ENCODE data around the gene UMODL1.
"Not testable (repeated sequence)": the region's sequence is repeated elsewhere in the genome, so short reads cannot be mapped to it uniquely, and the experiment has no call there.

Gene UMODL1

GRCh38 chr21:42171091-42172053 is 100.3 kb downstream of the UMODL1 start:
- DNase-seq, result no peak

GRCh38 chr21:42172596-42173483 is 101.7 kb downstream of the UMODL1 start:
- no peak for DNase-seq

- no peak for DNase-seq
Measured at GRCh38 chr21:42174173-42174572, 103.1 kb downstream of the UMODL1 start.

GRCh38 chr21:42175110-42175710 is 104.1 kb downstream of the UMODL1 start:
- no peak for DNase-seq

DNA sequence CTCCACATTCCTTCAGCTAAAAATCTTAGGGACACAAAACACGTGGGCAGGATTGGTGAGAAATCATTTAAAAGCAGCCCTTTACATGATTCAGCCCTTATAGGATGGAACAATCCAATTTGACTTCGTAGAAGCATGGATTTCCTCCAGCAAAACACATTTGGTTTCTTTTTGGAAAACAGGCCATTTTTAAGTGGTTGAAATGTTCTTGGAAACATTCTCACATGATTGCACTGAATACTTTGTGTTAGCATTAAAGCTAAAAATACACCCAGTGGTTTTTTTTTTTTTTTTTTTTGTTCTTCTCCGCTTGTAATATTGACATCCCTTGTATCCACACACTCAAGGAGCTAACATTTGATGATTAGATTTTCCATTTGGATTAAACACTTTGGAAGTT is 105.7 kb downstream of the UMODL1 start:
- DNase-seq, result no peak

DNA sequence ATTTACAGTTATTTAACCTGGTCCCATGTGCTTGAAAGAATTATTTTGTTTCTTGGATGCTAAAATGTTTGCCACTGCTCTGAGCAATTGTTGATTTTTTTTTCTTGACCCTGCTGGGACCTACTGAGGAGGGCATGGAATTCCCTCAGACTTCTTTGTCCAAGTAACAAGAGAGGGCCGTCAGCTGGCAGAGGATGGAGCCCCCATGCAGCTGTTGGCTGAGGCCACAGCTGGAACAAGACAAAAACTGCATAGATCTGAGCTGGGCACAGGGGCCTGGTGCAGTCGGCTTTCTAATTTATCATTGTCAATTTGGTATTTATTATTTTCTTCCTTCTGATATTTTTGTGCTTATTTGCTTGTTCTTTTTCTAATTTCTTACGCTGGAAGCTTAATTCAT is 108.2 kb downstream of the UMODL1 start:
- no peak for DNase-seq

GRCh38 chr21:42180001-42180400 is 108.9 kb downstream of the UMODL1 start:
- DNase-seq, result not testable (repeated sequence)

DNA sequence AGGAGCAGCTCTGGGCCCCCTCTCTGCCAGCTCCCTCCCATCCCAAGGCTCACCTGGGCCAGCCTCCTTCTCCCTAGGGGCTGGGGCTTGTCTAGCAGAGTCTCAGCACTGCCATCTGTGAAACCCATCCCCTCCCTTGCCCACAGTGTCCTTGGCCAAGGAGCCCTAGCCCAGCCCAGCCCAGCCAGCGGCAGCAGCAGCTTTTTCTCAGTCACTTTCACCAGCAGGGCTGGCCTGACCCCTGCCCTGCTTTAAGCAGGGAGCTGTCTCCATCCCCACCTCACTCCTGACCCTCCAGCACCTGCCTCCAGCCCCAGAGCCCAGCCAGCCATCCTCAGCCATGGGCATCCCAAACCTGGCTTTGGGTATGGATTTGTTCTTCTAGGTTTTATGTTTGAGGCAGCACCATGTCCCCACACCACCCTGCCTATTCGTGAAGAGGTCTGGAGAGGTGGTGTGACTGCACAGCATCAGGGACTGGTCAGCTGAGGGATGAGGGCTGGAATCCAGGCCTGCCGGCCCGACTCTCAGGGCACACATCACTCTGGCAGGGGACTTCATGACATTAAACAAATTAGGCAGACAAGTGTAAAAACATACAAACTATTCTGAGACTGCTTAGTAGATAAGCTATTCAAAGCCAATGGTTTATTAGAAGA is 111.7 kb downstream of the UMODL1 start:
- DNase-seq, result no peak

GRCh38 chr21:42183374-42184266 is 112.5 kb downstream of the UMODL1 start:
- no peak for DNase-seq

- DNase-seq, result no peak
Measured at GRCh38 chr21:42186591-42186990, 115.5 kb downstream of the UMODL1 start.

DNA sequence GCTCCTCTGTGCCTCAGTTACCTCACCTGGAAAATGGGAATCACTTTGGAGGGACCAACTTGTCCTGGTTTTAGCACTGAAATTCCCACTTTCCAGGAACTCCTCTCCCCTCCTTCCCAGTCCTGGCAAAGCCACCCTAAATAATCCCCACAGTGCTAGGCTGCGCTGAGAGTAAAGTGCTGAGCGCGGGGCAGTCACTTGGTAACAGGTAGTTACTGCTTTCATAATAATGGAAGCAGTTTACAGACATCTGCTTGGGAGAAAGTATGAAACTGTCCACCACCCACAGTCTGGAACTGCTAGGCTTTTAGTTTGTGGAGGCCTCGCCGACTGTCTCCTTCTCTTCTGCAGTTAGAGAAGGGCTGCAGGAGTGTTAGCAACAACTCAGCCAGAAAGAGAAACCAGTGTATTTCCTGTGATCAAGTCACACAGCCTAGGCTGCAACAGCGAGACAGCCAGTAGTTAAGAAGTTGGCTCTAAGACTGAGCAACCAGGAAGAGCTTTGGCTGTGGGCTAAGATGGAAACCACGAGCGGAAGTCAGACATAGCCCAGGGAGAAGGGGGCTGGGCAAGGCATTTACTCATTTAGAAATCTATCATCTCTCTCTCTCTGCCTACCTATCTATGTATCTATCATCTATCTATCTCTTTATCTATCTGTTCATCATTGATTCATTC is 117.0 kb downstream of the UMODL1 start:
- peak; percentile 74 for DNase-seq

DNA sequence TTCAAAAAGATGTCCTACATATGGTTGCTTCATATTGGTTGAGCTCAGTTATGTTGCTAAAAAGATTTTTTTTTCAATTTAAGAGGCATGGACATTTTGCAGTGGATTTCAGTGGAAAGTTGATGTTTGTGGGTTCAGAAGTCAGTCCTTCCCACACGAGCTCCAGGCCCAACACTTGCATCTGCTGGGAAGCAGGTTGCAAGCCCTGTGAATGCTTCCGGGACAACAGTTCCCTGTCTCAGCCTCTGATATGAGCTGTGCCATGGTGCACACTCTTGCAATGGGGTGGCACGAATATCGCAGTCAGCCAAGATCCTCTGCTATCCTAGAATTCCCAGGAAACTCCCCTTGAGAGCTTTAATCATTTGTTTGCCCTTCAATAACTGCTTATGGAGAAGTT is 117.5 kb downstream of the UMODL1 start:
- no peak for DNase-seq

DNA sequence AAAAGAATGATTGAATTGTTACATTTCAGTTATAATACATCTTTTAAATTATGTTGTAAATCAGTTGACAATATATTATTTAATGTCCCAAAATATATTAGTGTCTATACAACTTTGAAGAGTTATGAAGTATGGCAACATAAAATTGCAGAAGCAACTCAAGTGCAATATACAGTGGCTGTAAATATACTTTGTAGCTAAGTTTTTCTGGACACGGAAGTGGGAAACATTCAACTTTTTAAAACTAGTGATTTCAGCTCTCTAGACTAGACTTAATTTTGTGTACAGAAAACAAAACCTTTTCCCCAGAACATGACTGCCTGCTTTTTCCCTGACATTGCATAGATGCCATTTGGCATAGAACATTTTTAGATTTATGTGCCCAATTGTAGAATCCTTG is 118.3 kb downstream of the UMODL1 start:
- no peak for DNase-seq

GRCh38 chr21:42189860-42190485 is 118.9 kb downstream of the UMODL1 start:
- no peak for DNase-seq

- no peak for DNase-seq
Measured at GRCh38 chr21:42190486-42190863, 119.4 kb downstream of the UMODL1 start.

DNA sequence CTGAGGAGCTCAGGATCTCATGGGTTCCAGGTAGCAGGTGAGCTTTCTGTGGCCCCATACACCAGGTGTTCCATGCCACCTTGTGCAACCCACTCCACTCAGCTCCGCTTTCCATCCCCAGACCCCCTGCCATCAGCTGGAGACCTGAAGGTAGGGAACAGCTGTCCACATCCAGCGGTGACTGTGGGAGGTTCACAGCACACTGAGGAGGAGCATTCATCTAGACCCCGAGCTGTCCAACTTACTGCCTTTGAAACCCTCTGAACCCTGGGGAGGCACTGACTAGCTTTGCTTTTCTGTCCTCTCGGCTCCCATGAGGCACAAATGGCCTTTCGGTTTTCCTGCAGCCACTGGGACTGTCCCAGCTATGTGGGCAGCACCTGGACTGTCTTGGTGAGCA is 119.9 kb downstream of the UMODL1 start:
- no peak for DNase-seq

DNA sequence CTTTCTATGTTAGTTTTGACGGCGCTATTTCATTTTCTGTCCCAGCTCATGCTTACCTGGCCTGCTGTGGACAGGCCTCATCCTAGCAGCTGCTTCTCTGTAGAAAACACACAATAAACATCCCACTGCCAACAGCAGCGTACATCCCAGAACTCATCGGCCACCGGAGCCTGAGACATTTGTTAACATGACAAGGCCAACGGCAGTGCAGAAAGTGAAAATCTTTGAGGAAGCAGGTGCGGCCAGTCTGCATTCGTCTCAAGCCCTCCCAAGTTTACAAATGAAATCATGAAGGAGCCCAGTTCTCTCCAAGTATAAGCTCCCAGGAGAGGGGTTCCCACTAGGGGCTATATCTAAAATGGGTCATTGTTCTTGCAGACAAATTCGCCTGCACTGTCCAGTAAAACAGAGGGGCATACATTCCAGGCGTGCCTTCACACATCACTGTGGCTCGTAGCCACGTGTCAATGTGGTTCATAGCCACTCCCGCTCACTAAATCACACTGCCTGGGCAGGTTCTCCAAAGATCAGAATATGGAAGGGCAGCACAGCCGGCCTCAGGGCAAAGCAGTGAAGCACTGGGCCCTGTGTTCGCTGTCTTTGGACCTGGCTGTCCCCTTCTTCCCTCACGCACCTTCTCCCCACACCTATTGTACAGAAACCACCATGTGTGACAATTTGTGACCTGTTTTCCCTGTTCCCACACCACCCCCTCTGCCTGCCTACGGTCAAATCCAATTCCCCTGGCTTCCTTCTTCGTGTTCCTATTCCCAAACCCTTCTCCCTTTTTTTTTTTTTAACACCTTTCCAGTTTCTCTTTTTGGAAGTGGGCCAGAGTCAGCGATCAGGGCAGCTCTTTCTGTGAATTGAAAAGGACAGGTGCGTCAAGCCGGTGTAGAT is 120.8 kb downstream of the UMODL1 start:
- DNase-seq, result no peak
